SK-N-SH (cell line): Measurements from ENCODE around the gene RPS6KL1. TPM values are rescaled to one million over a fixed set of nuclear protein-coding genes. Genes with fewer than 3 reads are reported as not detected.

ENCODE experiments used
- CTCF ChIA-PET: fragments of 300-600, 350-600 bp; formaldehyde crosslinking; extraction: SDS; loops from one replicate; lab custom pipeline; 2021; lab: Yijun Ruan, JAX
- POLR2A ChIA-PET: fragments of 350-600 bp; sonication (Branson Sonifier 250); formaldehyde crosslinking; extraction: SDS; loops from one replicate; lab custom pipeline; 2020; ENCODE audit warnings: antibody characterized with exemption, inconsistent platforms; lab: Yijun Ruan, JAX
- DNase-seq: peaks from one replicate; pipeline ENCODE4 v3.0.0; 2012
- H2AFZ ChIP-seq: fragments of 200-600 bp; sonication (generic); 2 replicates; pipeline ENCODE4 v1.8.1; 2016; ENCODE audit warnings: antibody characterized with exemption, mild to moderate bottlenecking, low read depth
- H3F3A ChIP-seq: fragments of 200-600 bp; sonication (generic); replicated peaks from 2 replicates; pipeline ENCODE3; 2016; ENCODE audit warnings: antibody characterized with exemption, mild to moderate bottlenecking; ENCODE audit not compliant: insufficient read depth
- H3K27ac ChIP-seq, 2 experiments: fragments of 200-500 bp in 1 of 2; fragments of 200-600 bp in 1 of 2; sonication (Bioruptor generic) in 1 of 2; sonication (generic), shearing (Covaris generic) in 1 of 2; 2 replicates each; pipeline versions ENCODE4 v1.5.1 to v1.6.1; 2014 to 2016; ENCODE audit warnings: low read depth in 2 of 2, inconsistent platforms in 1 of 2, low read length in 1 of 2, mild to moderate bottlenecking in 1 of 2, mixed read lengths in 1 of 2
- H3K27me3 ChIP-seq: fragments of 200-600 bp; sonication (generic), shearing (Covaris generic); 2 replicates; pipeline ENCODE4 v1.6.1; 2016; ENCODE audit warnings: mixed run types; ENCODE audit not compliant: insufficient read depth
- H3K36me3 ChIP-seq, 2 experiments: fragments of 200-500 bp in 1 of 2; fragments of 200-600 bp in 1 of 2; sonication (Bioruptor generic) in 1 of 2; sonication (generic) in 1 of 2; replicated peaks in 1 of 2; 2 replicates each; pipeline versions ENCODE3 to v1.5.1; 2014 to 2016; ENCODE audit warnings: low read length in 1 of 2, mild to moderate bottlenecking in 1 of 2; ENCODE audit not compliant: insufficient read depth in 2 of 2, control insufficient read depth in 1 of 2
- H3K4me1 ChIP-seq, 2 experiments: fragments of 200-500 bp in 1 of 2; fragments of 200-600 bp in 1 of 2; sonication (Bioruptor generic) in 1 of 2; sonication (generic), shearing (Covaris generic) in 1 of 2; 2 replicates each; pipeline versions ENCODE4 v1.5.1 to v1.6.1; 2014 to 2016; ENCODE audit warnings: low read depth in 1 of 2, low read length in 1 of 2, mixed run types in 1 of 2; ENCODE audit not compliant: insufficient read depth in 2 of 2, control insufficient read depth in 1 of 2
- H3K4me2 ChIP-seq: fragments of 200-600 bp; sonication (generic), shearing (Covaris generic); 2 replicates; pipeline ENCODE4 v1.6.1; 2017; ENCODE audit warnings: mixed run types
- H3K4me3 ChIP-seq, 2 experiments: fragments of 200-500 bp in 1 of 2; fragments of 200-600 bp in 1 of 2; sonication (Bioruptor generic) in 1 of 2; sonication (generic), shearing (Covaris generic) in 1 of 2; 2 replicates each; pipeline versions ENCODE4 v1.5.1 to v1.8.1; 2014 to 2016; ENCODE audit warnings: low read depth in 2 of 2, inconsistent platforms in 1 of 2, low read length in 1 of 2, mild to moderate bottlenecking in 1 of 2, mixed read lengths in 1 of 2, moderate library complexity in 1 of 2
- H3K79me2 ChIP-seq: fragments of 200-600 bp; sonication (generic); 2 replicates; pipeline ENCODE4 v1.8.1; 2017; ENCODE audit warnings: mild to moderate bottlenecking; ENCODE audit not compliant: insufficient read depth
- H3K9ac ChIP-seq: fragments of 200-600 bp; sonication (generic); 2 replicates; pipeline ENCODE4 v1.6.1; 2017; ENCODE audit warnings: mixed run types
- H3K9me2 ChIP-seq: fragments of 200-600 bp; sonication (generic); 2 replicates; pipeline ENCODE4 v1.6.1; 2017; ENCODE audit warnings: mixed run types
- H3K9me3 ChIP-seq: fragments of 200-600 bp; sonication (generic); 2 replicates; pipeline ENCODE4 v1.6.1; 2017; ENCODE audit warnings: mixed run types, mild to moderate bottlenecking, moderate library complexity
- H4K20me1 ChIP-seq: fragments of 200-600 bp; sonication (generic); 2 replicates; pipeline ENCODE4 v1.6.1; 2017; ENCODE audit warnings: mild to moderate bottlenecking, mixed run types; ENCODE audit not compliant: insufficient read depth
- CHD2 ChIP-seq: fragments of 150-350 bp; IDR thresholded peaks from 2 replicates; pipeline ENCODE4 v1.6.1; 2018; ENCODE audit warnings: low read length; ENCODE audit not compliant: partially characterized antibody
- EP300 ChIP-seq, 2 experiments: IDR thresholded peaks; 2 replicates each; pipeline versions ENCODE4 v1.4.0 to v1.6.1; 2012; ENCODE audit warnings: borderline replicate concordance in 1 of 2, low read depth in 1 of 2, low read length in 1 of 2
- FOXJ3 ChIP-seq: sonication (generic); formaldehyde crosslinking; IDR thresholded peaks from 2 replicates; pipeline ENCODE4 v1.5.1; 2020; ENCODE audit warnings: mild to moderate bottlenecking, missing genetic modification reagents
- GATA2 ChIP-seq: sonication (generic); formaldehyde crosslinking; IDR thresholded peaks from 2 replicates; pipeline ENCODE4 v1.5.0; 2020; ENCODE audit warnings: mild to moderate bottlenecking, missing genetic modification reagents
- JUND ChIP-seq: IDR thresholded peaks from 2 replicates; pipeline ENCODE4 v1.4.0; 2012
- MAX ChIP-seq: IDR thresholded peaks from 2 replicates; pipeline ENCODE4 v1.4.0; 2012; ENCODE audit warnings: low read depth
- MEF2A ChIP-seq: IDR thresholded peaks from 2 replicates; pipeline ENCODE4 v1.4.0; 2012; ENCODE audit warnings: low read depth, borderline replicate concordance
- MXI1 ChIP-seq: IDR thresholded peaks from 2 replicates; pipeline ENCODE4 v1.6.1; 2012; ENCODE audit warnings: mild to moderate bottlenecking, low read depth, low read length, improper control_type of control experiment
- NFIC ChIP-seq: IDR thresholded peaks from 2 replicates; pipeline ENCODE4 v1.4.0; 2012; ENCODE audit warnings: borderline replicate concordance
- NRF1 ChIP-seq: IDR thresholded peaks from 2 replicates; pipeline ENCODE4 v1.6.1; 2012; ENCODE audit warnings: low read depth, mild to moderate bottlenecking, low read length
- PBX3 ChIP-seq: IDR thresholded peaks from 2 replicates; pipeline ENCODE4; 2012
- RAD21 ChIP-seq: IDR thresholded peaks from 2 replicates; pipeline ENCODE4 v1.6.1; 2012; ENCODE audit warnings: mild to moderate bottlenecking, low read length
- REST ChIP-seq: IDR thresholded peaks from 2 replicates; pipeline ENCODE4 v1.6.1; 2012; ENCODE audit warnings: mild to moderate bottlenecking, low read depth, low read length, moderate library complexity
- RFX5 ChIP-seq: IDR thresholded peaks from 2 replicates; pipeline ENCODE4 v1.6.1; 2012; ENCODE audit warnings: mild to moderate bottlenecking, improper control_type of control experiment, low read length
- RXRA ChIP-seq: IDR thresholded peaks from 2 replicates; pipeline ENCODE4 v1.4.0; 2012; ENCODE audit warnings: low read depth, mild to moderate bottlenecking, borderline replicate concordance
- SIN3A ChIP-seq: IDR thresholded peaks from 2 replicates; pipeline ENCODE4 v1.6.1; 2012; ENCODE audit warnings: low read depth, mild to moderate bottlenecking, low read length, moderate library complexity, borderline replicate concordance
- TCF12 ChIP-seq: IDR thresholded peaks from 2 replicates; pipeline ENCODE4 v1.4.0; 2012
- USF1 ChIP-seq: IDR thresholded peaks from 2 replicates; pipeline ENCODE4 v1.4.0; 2012; ENCODE audit warnings: low read depth, borderline replicate concordance
- USF2 ChIP-seq: fragments of 150-350 bp; IDR thresholded peaks from 2 replicates; pipeline ENCODE4 v1.6.1; 2017; ENCODE audit warnings: antibody characterized with exemption, low read length, low read depth, borderline replicate concordance
- WGBS: methylation state at CpG from one replicate; pipeline ENCODE4 v1.1.6; 2017; ENCODE audit warnings: low lambda C conversion rate; 5-methylcytosine and 5-hydroxymethylcytosine counted together
- polyA plus RNA-seq, 3 experiments: library from polyadenylated mRNA; depleted of rRNA; stranded (reverse); fragments of >200 nt; gene quantifications; 2 replicates each; pipeline ENCODE4 v1.2.3, GENCODE V29; 2012

Gene RPS6KL1
- polyA plus RNA-seq, 1 of the 3 experiments (the other 2 are of a cell fraction): 2.5 TPM

- no peak overlapping the region for H3K4me3 ChIP-seq
- no peaks in the 10 kb centered on the region for H3K9me3 ChIP-seq
- no peaks in the 10 kb centered on the region for H3K36me3 ChIP-seq
- H3K4me1 ChIP-seq: peaks cover 0 to 26% of the 10 kb centered on the region in 2 experiments; a peak in 1 of 4 replicates
- no peaks in the 10 kb centered on the region for H4K20me1 ChIP-seq
- H3K79me2 ChIP-seq: no peaks in the 10 kb centered on the region
- H2AFZ ChIP-seq: no peak overlapping the region
- no peak overlapping the region for H3K4me2 ChIP-seq
- no peaks in the 10 kb centered on the region for H3K27me3 ChIP-seq
- WGBS: 87% methylated on average over 4 of the region's 4 CpGs
- no peak overlapping the region for H3K27ac ChIP-seq
- no peak overlapping the region for H3K9ac ChIP-seq
- no peaks in the 10 kb centered on the region for H3K9me2 ChIP-seq
- no peak for TF ChIP-seq USF1
- TF ChIP-seq FOXJ3: no peak
- TF ChIP-seq NRF1: no peak
- no peak for TF ChIP-seq MEF2A
- TF ChIP-seq REST: no peak
- TF ChIP-seq RXRA: no peak
- no peak for TF ChIP-seq MAX
- no peak for TF ChIP-seq PBX3
- no peak for TF ChIP-seq RFX5
- TF ChIP-seq EP300 (IDR thresholded peaks at IDR 0.05; ENCODE audit: borderline replicate concordance in 1 of 2, low read depth in 1 of 2, low read length in 1 of 2): no peak
- DNase-seq: no peak
- H3F3A ChIP-seq: peaks cover 10% of the 10 kb centered on the region
- CTCF ChIA-PET: interaction anchor here (1.3 to 1.9 kb wide), 3 partner anchors 10 to 15 kb away, joined by 3 to 6 read pairs (median 4); no protein-coding TSS in a partner anchor
- POLR2A ChIA-PET: no interaction called here
These were observed 37.7 kb upstream of the RPS6KL1 start for GRCh38 chr14:74960736-74961135.

- WGBS: 90% methylated on average over 5 of the region's 5 CpGs
- DNase-seq: no peak
- Histone ChIP-seq H3K4me2 (no peak overlapping the region), H3K27me3 (no peaks in the 10 kb centered on the region), H3K36me3 (no peaks in the 10 kb centered on the region), H3F3A (peaks cover 2% of the 10 kb centered on the region), H2AFZ (no peak overlapping the region), H3K79me2 (no peaks in the 10 kb centered on the region), H3K9me2 (no peaks in the 10 kb centered on the region), H3K4me1 (peaks cover 0 to 32% of the 10 kb centered on the region in 2 experiments; a peak in 2 of 4 replicates), H3K27ac (no peak overlapping the region), H4K20me1 (no peaks in the 10 kb centered on the region), H3K9ac (no peak overlapping the region), H3K4me3 (no peak overlapping the region), H3K9me3 (no peaks in the 10 kb centered on the region)
- ChIA-PET CTCF (interaction anchor here (1.0 to 1.4 kb wide), 2 partner anchors 13 to 99 kb away, joined by 3 to 4 read pairs; no protein-coding TSS in a partner anchor), POLR2A (interaction anchor here (0.6 kb wide), 1 partner anchor 23 kb away, joined by 3 read pairs; no protein-coding TSS in a partner anchor)
- no peak for TF ChIP-seq TCF12
- no peak for TF ChIP-seq CHD2
- no peak for TF ChIP-seq RAD21
- no peak for TF ChIP-seq USF1
- TF ChIP-seq MXI1: no peak
- TF ChIP-seq NFIC: no peak
- no peak for TF ChIP-seq SIN3A
- TF ChIP-seq GATA2 (CRISPR knock-in tag): no peak
- no peak for TF ChIP-seq USF2
- TF ChIP-seq JUND: no peak
These were observed 36.6 kb upstream of the RPS6KL1 start for GRCh38 chr14:74959596-74960180.
